Measurements from ENCODE around the gene CAMKMT. TPM values are rescaled to one million over a fixed set of nuclear protein-coding genes. Genes with fewer than 3 reads are reported as not detected.
A peak's percentile ranks its signal among the peaks of the same experiment; 100 is the strongest.

Gene CAMKMT
- total RNA-seq, 2 experiments from 2014 or later: 12.1 to 14.1 TPM

DNA sequence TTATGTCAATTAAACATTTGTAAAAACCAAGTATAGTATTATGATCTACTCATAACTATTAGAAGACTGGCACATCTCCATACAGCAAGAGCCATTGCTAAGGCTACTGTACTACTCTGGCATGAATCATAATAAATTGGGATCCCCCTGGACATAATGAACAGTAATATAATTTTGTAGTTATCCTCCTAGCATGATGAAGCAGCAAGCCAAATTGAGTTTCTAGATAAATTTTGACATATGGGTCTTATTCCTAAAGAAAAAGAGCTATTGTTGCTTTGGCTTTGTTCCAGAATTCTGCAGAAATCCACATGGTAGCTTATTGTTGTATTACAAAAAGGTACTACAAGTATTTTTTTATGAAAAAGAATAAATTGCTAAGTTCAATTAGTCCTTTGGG lies 204.3 kb downstream of the CAMKMT start:
- CTCF ChIA-PET: no interaction called here
- POLR2A ChIA-PET: no interaction called here
- H3K9me3 Mint-ChIP-seq: no peaks in the 10 kb centered on the region
- no peak overlapping the region for H3K27ac Mint-ChIP-seq
- TF ChIP-seq, protein P1, sequence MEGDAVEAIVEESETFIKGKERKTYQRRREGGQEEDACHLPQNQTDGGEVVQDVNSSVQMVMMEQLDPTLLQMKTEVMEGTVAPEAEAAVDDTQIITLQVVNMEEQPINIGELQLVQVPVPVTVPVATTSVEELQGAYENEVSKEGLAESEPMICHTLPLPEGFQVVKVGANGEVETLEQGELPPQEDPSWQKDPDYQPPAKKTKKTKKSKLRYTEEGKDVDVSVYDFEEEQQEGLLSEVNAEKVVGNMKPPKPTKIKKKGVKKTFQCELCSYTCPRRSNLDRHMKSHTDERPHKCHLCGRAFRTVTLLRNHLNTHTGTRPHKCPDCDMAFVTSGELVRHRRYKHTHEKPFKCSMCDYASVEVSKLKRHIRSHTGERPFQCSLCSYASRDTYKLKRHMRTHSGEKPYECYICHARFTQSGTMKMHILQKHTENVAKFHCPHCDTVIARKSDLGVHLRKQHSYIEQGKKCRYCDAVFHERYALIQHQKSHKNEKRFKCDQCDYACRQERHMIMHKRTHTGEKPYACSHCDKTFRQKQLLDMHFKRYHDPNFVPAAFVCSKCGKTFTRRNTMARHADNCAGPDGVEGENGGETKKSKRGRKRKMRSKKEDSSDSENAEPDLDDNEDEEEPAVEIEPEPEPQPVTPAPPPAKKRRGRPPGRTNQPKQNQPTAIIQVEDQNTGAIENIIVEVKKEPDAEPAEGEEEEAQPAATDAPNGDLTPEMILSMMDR (IDR thresholded peaks at IDR 0.05): no peak
- DNase-seq (no peak), ATAC-seq (no peak)
- H3K4me3 Mint-ChIP-seq: no peak overlapping the region
- peaks cover 18% of the 10 kb centered on the region for H3K4me1 Mint-ChIP-seq (ENCODE audit: low read depth)
- peaks cover 7% of the 10 kb centered on the region for H3K36me3 Mint-ChIP-seq (ENCODE audit: low read depth)
- no peaks in the 10 kb centered on the region for H3K27me3 Mint-ChIP-seq
- intact Hi-C loops (cut with micrococcal nuclease): loop anchor here (10.0 kb wide), 1 partner anchor 389 kb away; no protein-coding TSS in a partner anchor

DNA sequence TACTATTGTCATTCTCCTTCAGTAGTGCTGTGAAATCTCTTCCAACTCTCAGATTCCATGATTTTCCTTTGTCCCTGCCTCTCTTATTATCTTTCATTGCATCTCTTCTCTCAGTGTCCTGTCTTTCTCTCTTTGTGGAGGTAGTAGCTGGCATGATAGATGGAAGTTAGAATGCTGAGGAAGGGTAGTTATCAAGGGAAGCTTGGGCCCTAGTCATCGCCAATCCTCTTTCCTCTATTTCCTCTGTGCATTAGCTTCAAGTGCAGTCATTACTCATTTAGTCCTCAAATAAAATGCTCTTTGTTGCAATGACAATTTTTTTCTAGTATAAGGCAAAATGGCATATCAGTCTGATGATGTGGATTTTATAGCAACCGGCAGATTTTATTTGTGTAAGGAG lies 207.7 kb downstream of the CAMKMT start:
- H3K4me1 Mint-ChIP-seq (ENCODE audit: low read depth): peaks cover 29% of the 10 kb centered on the region
- ATAC-seq (no peak), DNase-seq (no peak)
- H3K27ac Mint-ChIP-seq: no peak overlapping the region
- intact Hi-C loops (cut with micrococcal nuclease): loop anchor here (10.0 kb wide), 1 partner anchor 385 kb away; no protein-coding TSS in a partner anchor
- H3K27me3 Mint-ChIP-seq: no peaks in the 10 kb centered on the region
- peaks cover 2% of the 10 kb centered on the region for H3K36me3 Mint-ChIP-seq (ENCODE audit: low read depth)
- ChIA-PET POLR2A (no interaction called here), CTCF (interaction anchor here (0.6 kb wide), 1 partner anchor 90 kb away, joined by 3 read pairs; no protein-coding TSS in a partner anchor)
- H3K4me3 Mint-ChIP-seq: no peak overlapping the region
- no peaks in the 10 kb centered on the region for H3K9me3 Mint-ChIP-seq
- TF ChIP-seq, protein P1 (IDR thresholded peaks at IDR 0.05): no peak

DNA sequence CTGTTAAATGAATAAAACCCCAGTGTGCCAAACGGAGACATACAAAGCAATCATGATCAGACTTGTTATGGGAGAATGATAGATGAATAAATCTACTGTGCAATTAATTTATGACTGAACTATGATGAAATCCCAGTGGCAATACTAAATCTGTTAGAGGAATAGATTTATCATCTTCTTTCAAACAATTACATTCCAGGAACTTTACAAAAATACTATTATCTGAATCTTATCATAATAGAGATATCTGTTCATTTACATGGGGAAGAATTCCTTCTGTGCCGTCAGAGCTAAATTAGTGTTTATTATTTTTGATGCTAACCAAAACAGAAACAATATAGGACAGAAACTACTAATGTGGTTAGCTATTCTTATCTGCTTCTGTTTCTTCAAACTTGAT lies 208.5 kb downstream of the CAMKMT start:
- Mint-ChIP-seq H3K4me3 (no peak overlapping the region), H3K27me3 (no peaks in the 10 kb centered on the region), H3K36me3 (ENCODE audit: low read depth) (peaks cover 2% of the 10 kb centered on the region), H3K9me3 (no peaks in the 10 kb centered on the region), H3K4me1 (ENCODE audit: low read depth) (peaks cover 29% of the 10 kb centered on the region), H3K27ac (no peak overlapping the region)
- no peak for DNase-seq
- TF ChIP-seq, protein P1 (IDR thresholded peaks at IDR 0.05): no peak
- ATAC-seq: no peak
- intact Hi-C loops (cut with micrococcal nuclease): no loop called here
- POLR2A ChIA-PET: no interaction called here
- CTCF ChIA-PET: interaction anchor here (0.7 to 1.3 kb wide), 4 partner anchors 10 to 526 kb away, joined by 3 read pairs; no protein-coding TSS in a partner anchor

DNA sequence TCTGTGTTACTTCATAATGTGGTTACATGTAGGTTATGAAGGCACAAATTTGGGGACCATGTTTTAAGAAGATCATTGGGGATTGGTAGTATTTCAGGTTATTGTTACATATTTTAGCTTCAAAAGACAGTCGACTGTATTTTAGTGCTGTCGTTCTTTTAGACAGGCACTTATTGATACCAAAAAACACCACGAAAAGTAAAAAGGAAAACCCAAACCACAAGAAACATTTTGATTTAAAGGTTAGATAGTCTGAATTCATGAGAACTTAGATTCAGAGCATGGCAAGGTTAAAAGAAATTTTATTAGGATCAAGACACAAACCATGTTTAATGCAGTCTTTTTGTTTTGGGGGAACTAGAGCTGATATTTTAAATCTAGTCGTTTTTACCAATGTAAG lies 209.0 kb downstream of the CAMKMT start:
- TF ChIP-seq, protein P1 (IDR thresholded peaks at IDR 0.05): no peak
- H3K27me3 Mint-ChIP-seq: no peaks in the 10 kb centered on the region
- H3K4me3 Mint-ChIP-seq: no peak overlapping the region
- CTCF ChIA-PET: interaction anchor here (0.7 to 1.3 kb wide), 4 partner anchors 10 to 527 kb away, joined by 3 read pairs; no protein-coding TSS in a partner anchor
- intact Hi-C loops (cut with micrococcal nuclease): no loop called here
- POLR2A ChIA-PET: no interaction called here
- no peaks in the 10 kb centered on the region for H3K9me3 Mint-ChIP-seq
- ATAC-seq (no peak), DNase-seq (no peak)
- peaks cover 29% of the 10 kb centered on the region for H3K4me1 Mint-ChIP-seq (ENCODE audit: low read depth)
- H3K27ac Mint-ChIP-seq: no peak overlapping the region
- peaks cover 2% of the 10 kb centered on the region for H3K36me3 Mint-ChIP-seq (ENCODE audit: low read depth)

DNA sequence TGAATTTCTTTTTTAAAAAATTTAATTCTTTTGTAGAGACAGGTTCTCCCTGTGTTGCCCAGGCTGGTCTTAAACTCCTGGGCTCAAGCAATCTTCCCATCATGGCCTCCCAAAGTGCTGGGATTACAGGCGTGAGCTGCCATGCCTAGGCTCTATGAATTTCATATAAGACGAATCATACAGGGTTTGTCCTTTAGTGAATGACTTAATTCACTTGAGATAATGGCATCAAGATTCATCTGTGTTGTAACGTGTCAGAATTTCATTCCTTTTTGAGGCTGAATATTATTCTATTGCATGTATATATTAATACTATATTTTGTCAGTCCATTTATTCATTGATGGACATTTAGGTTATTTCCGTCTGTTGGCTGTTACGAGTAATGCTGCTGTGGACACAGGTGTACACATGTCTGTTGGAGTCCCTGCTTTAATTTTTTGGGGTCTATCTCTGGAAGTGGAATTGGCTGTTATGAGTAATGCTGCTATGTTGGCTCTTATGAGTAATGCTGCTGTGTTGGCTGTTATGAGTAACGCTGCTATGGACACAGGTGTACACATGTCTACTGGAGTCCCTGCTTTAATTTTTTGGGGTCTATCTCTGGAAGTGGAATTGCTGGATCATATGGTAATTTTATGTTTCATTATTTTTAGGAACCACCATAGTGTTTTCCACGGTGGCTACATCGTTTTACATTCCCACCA lies 210.6 kb downstream of the CAMKMT start:
- ATAC-seq: peak; percentile 82
- ChIA-PET POLR2A (no interaction called here), CTCF (no interaction called here)
- Mint-ChIP-seq H3K27me3 (no peaks in the 10 kb centered on the region), H3K9me3 (no peaks in the 10 kb centered on the region), H3K4me1 (ENCODE audit: low read depth) (peaks cover 37% of the 10 kb centered on the region), H3K27ac (no peak overlapping the region), H3K36me3 (ENCODE audit: low read depth) (peaks cover 2% of the 10 kb centered on the region), H3K4me3 (no peak overlapping the region)
- DNase-seq: peak; percentile 12
- intact Hi-C loops (cut with micrococcal nuclease): no loop called here
- TF ChIP-seq, protein P1 (IDR thresholded peaks at IDR 0.05): no peak

Measured in activated CD8-positive, alpha-beta T cell treated with anti-CD3 and anti-CD28 coated beads for 36 hours (primary cell).